DOHH2 (cell line): Measurements from ENCODE around the gene ZNF322.

ENCODE experiments used
- EZH2phosphoT487 ChIP-seq: fragments of 200-600 bp; sonication (generic); IDR thresholded peaks from 2 replicates; pipeline ENCODE4 v1.6.1; 2017; ENCODE audit warnings: borderline replicate concordance, mild to moderate bottlenecking, antibody characterized with exemption, low read length, moderate library complexity, mixed read lengths
- TF ChIP-seq, protein P1 (sequence below): fragments of 200-600 bp; sonication (generic); IDR thresholded peaks from one replicate; pipeline ENCODE4 v1.5.1; 2014; ENCODE audit warnings: antibody characterized with exemption, mild to moderate bottlenecking, low read depth, low read length; ENCODE audit not compliant: poor library complexity, severe bottlenecking

DNA sequence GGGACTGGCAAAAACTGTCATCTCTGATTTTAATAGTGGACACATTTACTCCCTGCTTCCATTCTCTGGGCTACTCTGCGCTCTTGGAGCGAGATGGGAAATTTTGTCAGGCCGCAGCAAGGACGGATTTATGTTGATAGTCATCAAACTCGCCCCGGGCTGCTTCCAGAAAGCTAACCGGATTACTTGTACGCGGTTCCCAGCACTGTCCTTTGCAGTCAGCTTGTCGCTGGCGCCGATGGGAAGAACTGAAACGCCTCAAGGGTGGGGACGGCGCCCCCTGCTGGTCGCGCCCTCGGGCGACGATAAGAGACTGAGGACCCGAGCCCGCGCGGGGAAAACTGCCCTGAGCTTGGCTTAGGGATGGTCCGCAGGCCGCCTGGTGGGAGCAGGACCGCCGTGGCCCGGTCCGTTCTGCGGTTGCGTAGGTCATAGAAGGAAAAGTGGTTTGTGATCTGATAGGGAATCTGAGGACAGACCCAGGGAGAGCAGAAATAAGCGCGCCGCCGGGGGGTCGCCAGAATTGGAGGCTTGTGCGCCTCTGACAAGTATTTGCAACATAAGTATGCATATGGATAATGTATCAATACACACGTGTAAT, 63.8 kb downstream of the ZNF322 start:
- TF ChIP-seq EZH2phosphoT487: no peak
- TF ChIP-seq, protein P1, sequence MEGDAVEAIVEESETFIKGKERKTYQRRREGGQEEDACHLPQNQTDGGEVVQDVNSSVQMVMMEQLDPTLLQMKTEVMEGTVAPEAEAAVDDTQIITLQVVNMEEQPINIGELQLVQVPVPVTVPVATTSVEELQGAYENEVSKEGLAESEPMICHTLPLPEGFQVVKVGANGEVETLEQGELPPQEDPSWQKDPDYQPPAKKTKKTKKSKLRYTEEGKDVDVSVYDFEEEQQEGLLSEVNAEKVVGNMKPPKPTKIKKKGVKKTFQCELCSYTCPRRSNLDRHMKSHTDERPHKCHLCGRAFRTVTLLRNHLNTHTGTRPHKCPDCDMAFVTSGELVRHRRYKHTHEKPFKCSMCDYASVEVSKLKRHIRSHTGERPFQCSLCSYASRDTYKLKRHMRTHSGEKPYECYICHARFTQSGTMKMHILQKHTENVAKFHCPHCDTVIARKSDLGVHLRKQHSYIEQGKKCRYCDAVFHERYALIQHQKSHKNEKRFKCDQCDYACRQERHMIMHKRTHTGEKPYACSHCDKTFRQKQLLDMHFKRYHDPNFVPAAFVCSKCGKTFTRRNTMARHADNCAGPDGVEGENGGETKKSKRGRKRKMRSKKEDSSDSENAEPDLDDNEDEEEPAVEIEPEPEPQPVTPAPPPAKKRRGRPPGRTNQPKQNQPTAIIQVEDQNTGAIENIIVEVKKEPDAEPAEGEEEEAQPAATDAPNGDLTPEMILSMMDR: peak; percentile 97
